ENCODE results near the gene MFAP5.

- TF ChIP-seq, protein P1, sequence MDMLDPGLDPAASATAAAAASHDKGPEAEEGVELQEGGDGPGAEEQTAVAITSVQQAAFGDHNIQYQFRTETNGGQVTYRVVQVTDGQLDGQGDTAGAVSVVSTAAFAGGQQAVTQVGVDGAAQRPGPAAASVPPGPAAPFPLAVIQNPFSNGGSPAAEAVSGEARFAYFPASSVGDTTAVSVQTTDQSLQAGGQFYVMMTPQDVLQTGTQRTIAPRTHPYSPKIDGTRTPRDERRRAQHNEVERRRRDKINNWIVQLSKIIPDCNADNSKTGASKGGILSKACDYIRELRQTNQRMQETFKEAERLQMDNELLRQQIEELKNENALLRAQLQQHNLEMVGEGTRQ (IDR thresholded peaks at IDR 0.05), result no peak
- TF ChIP-seq MAX (IDR thresholded peaks at IDR 0.05), result no peak
- TF ChIP-seq POLR2A (IDR thresholded peaks at IDR 0.05; ENCODE audit: low read length), result no peak
- no peak for TF ChIP-seq MYC (IDR thresholded peaks at IDR 0.05; ENCODE audit: borderline replicate concordance, low read length)
- no peak for TF ChIP-seq CTCF (IDR thresholded peaks at IDR 0.05)
- no peak for TF ChIP-seq SMC3 (IDR thresholded peaks at IDR 0.05)
- TF ChIP-seq EP300 (IDR thresholded peaks at IDR 0.05), result no peak
- TF ChIP-seq TP53 (CRISPR knock-in tag; IDR thresholded peaks at IDR 0.05), result no peak
These were observed 4.6 kb upstream of the MFAP5 start for GRCh38 chr12:8667270-8667669.

All from A549 (cell line).